Left lobe of liver (tissue), 2 donors: ENCODE results near the gene GLB1L2. TPM values are rescaled to one million over a fixed set of nuclear protein-coding genes. Genes with fewer than 3 reads are reported as not detected.

Experiments used
- ATAC-seq: fragments of 200-7000 bp; cut with Tn5 transposase; one replicate; pipeline ENCODE4 v1.9.1; 2020; ENCODE audit warnings: mild to moderate bottlenecking, moderate library complexity
- DNase-seq: peaks from one replicate; pipeline ENCODE4 v3.0.0-alpha.2; 2020; ENCODE audit warnings: low spot score
- total RNA-seq: library from RNA; stranded (reverse); gene quantifications from one replicate; pipeline ENCODE4 v1.2.1, GENCODE V29; 2021
- donor health status: DM: no; HTN: no; CAD: no; lungs with moderate emphysema.
- donor health status: DM: no; HTN: yes; CAD: no.

GLB1L2 gene
- total RNA-seq, 1 donor from 2014 or later: 0.48 TPM

DNA sequence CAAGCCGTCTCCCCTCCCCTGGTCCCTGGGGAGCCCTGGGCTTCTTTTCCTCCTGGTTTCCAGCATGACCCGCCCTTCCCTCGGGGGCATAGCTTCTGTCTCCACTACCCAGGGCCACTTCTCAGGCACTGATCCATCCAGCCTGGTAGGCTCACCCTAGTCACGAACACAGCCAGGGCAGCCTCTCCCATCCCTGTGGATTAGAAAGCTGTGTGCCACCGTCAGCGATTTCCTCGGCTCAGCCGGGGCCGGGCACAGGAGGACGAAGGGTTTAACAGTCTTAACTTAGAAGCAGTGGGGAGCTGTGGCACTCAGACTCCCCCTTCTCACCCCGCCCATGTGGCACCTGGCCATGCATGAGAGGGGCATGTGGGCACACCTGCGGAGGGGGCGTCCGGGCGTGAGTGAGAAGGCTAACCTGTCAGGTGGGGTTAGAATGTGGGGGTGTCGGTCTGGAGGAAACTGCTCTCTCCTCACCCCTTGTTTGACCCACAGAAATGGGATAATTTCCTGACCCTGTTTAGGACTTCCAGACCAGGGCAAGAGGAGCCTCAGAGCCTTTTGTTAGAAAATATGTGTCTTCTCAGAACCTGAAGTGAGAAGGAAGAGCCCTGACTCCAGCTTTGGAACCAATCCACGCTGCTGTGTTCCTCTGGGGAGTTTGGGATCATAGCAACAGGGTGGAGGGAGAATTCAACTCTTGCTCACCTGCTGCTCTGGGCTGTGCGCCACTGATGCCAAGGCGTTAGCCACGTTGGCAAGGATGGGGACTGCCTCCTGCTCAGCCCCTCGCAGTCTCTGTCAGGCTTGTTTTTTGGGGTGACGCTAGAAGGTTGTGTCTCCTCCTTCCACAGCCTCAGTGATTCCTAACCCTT lies 14.6 kb downstream of the GLB1L2 start:
- DNase-seq: peak; percentile 39
- ATAC-seq: no peak

DNA sequence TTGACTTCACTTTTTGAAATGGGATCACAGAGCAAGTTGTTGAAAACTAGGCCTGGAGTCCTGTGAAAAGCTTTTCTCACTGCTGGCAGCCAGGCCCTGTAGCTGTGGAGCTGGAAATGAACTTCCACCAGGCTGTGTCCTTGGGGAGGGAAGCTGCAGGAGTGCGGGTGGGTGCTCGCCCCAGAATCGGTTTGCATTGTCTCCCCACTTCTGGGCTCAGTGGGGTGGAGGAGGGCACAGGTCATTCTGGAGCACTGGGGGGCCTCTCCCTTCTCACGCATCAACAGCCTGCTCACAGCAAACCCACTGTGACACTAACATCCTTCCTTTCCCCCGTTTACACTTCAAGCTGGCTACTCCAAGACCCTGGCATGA lies 15.2 kb downstream of the GLB1L2 start:
- ATAC-seq (no peak), DNase-seq (peak; percentile 24)

DNA sequence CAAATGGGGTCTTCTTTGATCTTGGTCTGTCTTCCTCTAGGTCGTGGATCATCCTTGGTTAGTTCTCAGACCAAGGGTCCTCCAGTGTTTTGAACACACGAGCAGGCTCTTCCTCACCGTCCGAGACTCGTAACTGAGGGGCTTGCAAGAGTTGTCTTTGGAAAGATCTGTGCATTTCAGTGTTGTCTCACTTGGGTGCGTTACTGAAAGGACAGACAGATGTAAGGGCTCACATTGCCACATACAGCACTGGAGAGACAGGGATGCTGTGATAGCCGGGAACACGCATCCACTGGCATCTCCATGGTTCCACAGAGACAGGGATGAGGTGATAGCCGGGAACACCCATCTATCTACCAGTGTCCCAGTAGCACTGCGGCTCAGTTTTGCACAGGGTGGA lies 15.7 kb downstream of the GLB1L2 start:
- DNase-seq: no peak
- ATAC-seq: no peak

DNA sequence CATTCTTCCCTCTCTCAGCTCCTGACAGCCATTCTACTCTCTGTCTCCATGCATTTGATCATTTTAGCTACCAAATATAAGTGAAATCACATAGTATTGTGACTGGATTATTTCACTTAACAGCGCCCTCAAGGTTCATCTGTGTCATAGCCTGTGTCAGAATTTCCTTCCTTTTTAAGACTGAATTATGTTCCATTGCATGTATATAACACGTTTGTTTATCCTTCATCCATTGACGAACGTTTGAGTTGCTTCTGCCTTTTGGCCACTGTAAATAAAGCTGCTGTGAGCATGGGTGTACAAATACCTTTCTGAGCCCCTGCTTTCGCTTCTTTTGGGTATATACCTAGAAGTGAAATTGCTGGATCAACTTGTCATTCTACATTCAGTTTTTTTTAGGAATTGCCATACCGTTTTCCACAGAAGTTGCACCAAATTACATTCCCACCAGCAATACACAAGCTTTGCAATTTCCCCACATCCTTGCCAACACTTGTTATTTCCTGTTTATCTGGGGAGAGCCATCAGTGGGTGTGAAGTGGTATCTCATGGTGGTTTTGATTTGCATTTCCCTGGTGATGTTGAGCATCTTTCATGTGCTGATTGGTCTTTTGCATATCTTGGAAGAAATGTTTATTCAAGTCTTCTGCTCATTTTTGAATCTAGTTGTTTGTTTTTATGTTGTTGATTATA lies 17.5 kb downstream of the GLB1L2 start:
- ATAC-seq (no peak), DNase-seq (no peak)

DNA sequence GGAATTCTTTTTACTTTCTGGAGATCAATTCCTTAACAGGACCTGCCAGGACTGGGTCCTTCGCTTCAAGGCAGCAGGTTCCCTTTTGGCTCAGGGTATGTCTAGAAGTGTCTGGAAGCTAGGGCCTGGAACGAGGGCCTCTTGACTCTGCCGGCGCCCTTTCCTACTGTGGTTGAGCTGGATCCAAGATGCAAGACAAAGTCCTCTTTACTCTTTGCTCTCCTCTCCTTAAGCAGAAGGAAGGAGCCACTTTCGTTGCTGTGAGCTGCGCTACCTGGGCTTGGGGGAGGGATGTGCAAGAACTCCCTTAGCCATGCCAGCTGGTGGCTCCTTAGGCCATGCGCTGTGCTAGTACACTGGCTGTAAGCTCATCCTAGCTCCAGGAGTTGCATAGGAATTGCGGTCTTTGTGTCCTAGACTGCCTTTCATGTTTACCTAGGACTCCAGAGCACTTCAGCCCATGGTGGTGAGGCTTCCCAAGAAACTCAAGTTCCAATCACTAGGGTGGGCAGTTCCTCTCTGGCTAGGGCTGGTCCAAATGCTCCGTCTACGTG lies 18.1 kb downstream of the GLB1L2 start:
- ATAC-seq (no peak), DNase-seq (no peak)

GRCh38 chr11:134350381-134350780 lies 18.6 kb downstream of the GLB1L2 start:
- DNase-seq (no peak), ATAC-seq (no peak)

DNA sequence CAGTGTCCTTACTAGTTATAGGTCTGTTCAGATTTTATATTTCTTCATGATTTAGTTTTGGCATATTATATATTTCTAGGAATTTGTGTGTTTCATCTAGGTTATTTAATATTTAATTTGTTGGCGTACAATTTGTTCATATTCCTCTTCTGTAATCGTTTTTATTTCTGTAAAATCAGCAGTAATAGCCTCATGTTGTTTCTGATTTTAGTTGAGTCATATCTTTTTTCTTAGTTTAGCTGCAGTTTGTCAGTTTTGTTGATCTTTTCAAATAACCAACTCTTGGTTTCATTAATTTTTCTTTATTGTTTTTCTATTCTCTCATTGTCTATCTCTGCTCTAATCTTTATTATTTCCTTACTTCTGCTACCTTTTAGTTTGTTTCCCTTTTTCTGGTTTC lies 20.3 kb downstream of the GLB1L2 start:
- ATAC-seq: no peak
- no peak for DNase-seq

DNA sequence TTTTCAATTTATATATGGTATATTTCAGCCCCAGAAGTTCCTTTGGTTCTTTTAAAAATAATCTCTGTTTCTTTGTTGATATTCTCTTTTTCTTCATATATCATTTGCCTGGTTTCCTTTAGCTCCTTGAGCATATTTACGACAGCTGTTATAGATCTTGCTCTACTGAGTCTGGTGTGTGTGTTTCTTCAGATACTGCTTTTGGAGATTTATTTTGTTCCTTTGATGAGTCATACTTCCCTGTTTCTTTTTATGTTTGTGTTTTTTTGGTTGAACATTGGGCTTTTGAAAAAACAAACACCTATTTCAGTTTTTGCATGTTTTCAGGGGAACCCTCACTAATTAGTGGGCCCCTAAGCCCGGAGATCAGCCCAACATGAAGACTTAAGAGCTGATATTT lies 23.3 kb downstream of the GLB1L2 start:
- DNase-seq (no peak), ATAC-seq (no peak)

- DNase-seq (no peak), ATAC-seq (no peak)
These were observed 23.9 kb downstream of the GLB1L2 start for GRCh38 chr11:134355656-134356055.

DNA sequence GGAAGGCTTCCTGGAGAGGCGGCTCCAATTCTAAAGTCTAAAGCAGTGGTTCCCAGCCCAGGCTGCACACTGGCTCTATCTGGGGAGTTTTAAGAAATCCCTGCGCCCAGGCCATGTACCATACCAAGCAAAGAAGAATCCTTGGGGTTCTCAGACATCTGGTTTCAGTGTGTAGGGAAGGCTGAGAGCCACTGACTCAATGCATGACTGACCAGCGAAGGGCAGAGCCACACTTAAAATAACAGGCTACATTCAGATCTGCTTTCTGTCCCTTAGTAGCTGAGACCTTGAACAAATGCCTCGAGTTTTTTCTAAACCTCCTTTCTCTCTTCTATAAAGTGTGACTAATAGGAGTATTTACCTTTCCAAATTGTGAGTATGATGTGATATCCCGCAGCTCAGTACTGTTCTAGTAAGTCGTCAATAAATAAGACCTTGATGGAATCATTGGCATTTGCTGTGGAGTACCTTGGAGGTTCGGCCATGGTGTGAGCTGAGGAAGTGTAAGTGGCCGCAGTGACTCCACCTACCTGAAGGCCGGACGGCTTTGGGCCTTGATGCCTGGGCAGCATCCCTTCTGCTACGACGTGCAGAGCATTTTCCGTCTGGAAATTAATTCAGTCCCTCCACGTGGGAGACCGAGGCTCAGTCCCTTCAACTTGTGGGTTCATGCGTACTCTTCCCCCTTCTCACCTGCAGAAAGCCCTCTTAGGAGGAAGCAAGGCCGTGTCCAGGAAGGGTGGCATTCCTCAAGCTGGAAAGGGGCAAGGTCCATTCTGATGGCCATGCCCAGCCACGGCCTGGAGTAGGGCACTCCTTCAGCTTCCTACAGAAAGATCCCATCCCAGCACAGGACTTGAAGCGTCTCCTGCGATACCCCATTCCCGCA lies 25.1 kb downstream of the GLB1L2 start:
- DNase-seq (no peak), ATAC-seq (no peak)

DNA sequence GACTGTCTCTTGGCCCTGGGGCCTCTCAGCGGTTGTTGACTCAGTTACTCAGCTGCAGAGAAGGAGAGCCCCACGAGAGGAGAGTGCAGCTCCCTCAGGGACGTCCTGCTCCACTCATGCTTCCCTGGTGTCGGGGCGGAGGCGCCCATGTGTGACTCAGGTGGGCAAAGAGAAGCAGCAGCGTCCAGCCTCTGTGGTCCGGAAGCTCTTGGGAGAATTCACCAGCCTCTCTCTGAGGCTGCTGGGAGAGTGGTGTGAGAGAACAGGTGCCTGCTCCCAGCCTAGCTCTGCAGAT lies 25.7 kb downstream of the GLB1L2 start:
- no peak for ATAC-seq
- DNase-seq: no peak

DNA sequence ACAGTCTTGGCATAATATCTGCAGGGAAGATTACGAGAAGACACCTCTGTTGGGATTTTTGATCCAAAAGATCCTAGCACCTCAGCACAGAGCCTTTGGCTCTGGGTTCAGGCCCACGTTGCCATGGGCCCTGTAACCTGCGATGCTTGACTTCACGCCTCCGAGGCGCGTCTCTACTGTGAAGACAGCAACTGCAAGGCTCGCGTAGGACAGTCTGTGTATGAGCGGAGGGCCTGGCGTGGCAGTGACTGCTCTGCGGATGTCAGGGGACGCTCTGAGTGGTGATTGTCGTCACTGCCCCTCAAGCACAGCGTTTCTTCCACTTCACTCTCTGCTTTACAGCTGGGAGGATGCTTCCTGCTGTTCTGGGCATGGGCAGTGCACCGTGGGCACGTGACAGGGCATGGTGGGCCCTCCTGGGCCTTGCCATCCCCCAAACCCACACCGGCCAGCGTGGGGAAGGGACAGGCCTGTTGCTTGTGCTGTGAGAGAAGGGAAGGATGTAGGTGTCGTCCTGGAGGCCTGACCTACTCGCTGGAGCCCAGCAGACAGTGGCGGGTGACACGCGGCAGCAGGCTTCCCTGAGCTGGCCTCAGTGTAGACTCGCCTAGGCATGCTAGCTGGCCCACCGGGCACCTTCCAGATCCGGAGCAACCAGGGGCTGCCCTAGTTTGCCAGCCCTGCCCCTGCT lies 26.5 kb downstream of the GLB1L2 start:
- DNase-seq: no peak
- ATAC-seq: no peak

- ATAC-seq: no peak
- DNase-seq: no peak
These were observed 27.2 kb downstream of the GLB1L2 start for GRCh38 chr11:134358856-134359490.

DNA sequence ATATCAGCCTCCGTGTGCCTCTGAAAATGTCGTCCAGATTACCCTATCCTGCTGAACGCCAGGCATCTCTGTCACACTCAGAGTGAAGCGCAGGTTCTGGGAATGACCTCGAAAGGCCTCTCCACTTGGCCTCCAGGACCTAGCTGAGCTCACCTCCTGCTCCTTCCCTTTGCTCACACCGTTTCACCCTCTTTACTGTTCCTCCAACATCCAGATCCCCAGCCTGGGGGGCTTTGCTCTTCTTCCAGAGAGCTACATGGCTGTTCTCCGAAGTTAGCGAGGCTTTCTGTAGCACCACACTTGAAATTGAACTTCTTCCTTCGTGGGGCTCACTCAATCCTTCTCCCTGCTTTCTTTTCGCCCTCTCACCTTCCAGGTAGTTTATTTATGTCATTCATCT lies 27.9 kb downstream of the GLB1L2 start:
- no peak for ATAC-seq
- DNase-seq: no peak

DNA sequence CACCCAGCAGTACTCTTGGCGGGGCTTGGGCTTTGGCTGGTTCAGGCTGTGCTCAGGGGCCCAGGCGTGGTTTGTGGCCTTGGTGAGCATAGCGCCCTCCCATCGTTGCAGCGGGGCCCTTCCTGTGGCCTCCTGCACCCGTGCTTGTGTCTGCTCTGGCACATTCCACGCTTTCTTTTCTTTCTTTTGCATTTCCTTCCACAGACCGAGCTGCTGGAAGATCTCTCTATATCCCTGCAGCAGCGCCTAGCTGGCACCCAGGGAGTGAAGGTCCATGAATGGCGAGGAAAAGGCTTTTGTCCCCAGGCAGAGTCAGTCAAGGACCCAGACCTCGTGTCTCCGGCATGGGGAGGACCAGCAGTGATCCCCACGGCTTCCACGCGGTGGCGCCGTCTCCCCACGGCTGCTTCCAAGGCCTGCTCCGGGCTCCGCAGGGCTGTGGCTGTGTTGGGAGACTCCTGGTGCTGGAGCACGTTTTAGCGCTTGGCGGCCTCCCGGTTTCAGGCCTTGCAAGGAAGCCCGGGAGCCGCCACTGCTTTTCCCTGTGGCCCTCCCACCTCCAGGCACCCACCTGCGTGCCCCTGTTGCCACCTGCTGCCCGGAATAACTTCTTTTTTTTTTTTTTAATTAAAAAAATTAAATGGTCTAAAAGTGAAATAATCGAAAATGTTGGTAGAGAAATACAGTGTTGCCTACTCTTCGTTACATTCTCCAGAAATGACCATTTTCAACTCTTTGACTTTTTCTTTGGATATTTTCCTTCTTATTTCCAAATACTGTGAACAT lies 28.5 kb downstream of the GLB1L2 start:
- DNase-seq: peak; percentile 86
- ATAC-seq: peak; percentile 100

DNA sequence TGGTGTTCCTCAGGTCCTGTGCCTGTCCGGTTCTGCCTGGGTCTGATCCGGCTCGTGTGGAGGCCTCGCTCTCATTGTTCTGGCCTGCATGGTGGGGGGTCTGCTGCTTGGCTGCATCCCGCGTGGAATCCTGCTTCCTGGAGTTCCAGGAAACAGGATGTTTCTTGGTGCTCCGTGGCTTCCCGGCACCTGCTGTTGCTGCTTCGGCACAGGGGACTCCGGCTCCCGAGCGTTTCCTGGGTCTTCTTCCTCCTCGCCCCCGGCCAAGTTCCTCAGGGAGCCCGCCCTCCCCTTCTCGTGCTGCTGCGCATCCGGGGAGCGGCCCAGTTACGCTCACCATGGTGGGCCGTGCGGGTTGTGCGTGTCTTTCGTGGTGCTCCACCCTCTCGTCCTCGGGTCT lies 29.9 kb downstream of the GLB1L2 start:
- ATAC-seq: no peak
- no peak for DNase-seq

- ATAC-seq: no peak
- DNase-seq: no peak
These were observed 30.6 kb downstream of the GLB1L2 start for GRCh38 chr11:134362192-134362901.

- DNase-seq: no peak
- no peak for ATAC-seq
These were observed 31.4 kb downstream of the GLB1L2 start for GRCh38 chr11:134363161-134363560.

DNA sequence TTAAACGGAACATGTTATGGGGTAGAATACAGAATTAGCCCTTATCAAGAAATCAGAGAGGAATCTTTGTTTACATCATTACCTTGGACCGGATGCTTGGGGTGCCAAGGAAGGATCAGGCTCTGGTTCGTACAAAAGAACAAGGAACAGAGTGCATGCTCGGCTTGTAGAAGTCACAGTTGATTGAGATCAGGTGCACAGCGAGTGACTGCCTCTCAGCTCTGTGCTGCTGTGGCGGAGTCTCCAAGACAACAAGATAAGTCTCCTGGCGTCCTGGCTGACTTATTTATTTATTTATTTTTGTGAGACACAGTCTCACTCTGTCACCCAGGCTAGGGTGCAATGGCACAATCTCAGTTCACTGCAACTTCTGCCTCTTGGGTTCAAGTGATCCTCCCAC lies 31.8 kb downstream of the GLB1L2 start:
- ATAC-seq (no peak), DNase-seq (no peak)
